Kidney epithelial cell (primary cell): ENCODE measurements around the gene WFDC2. TPM values are rescaled to one million over a fixed set of nuclear protein-coding genes. Genes with fewer than 3 reads are reported as not detected.

Experiments
- DNase-seq: peaks from one replicate; pipeline ENCODE4 v3.0.0-alpha.2; 2010; ENCODE audit warnings: low read depth
- H3K27me3 ChIP-seq: 2 replicates; pipeline ENCODE4 v1.6.0; 2011; ENCODE audit warnings: low read length; ENCODE audit not compliant: control insufficient read depth, insufficient read depth
- H3K36me3 ChIP-seq: 2 replicates; pipeline ENCODE4 v1.5.1; 2011; ENCODE audit warnings: low read length; ENCODE audit not compliant: control insufficient read depth, insufficient read depth
- H3K4me3 ChIP-seq: 2 replicates; pipeline ENCODE4 v1.5.1; 2011; ENCODE audit warnings: low read depth, mild to moderate bottlenecking, control low read depth, low read length
- total RNA-seq: library from RNA; depleted of rRNA; stranded (reverse); fragments of >200 nt; gene quantifications from 2 replicates; pipeline ENCODE4 v1.2.3, GENCODE V29; 2015
- TF ChIP-seq, protein P1 (sequence below): IDR thresholded peaks from 2 replicates; pipeline ENCODE4 v1.5.1; 2011; ENCODE audit warnings: mild to moderate bottlenecking, moderate library complexity, low read length, control low read depth, inconsistent platforms; ENCODE audit not compliant: insufficient read depth, poor library complexity, severe bottlenecking

WFDC2 gene
- total RNA-seq, 1 donor from 2014 or later, result 84.9 TPM

DNA sequence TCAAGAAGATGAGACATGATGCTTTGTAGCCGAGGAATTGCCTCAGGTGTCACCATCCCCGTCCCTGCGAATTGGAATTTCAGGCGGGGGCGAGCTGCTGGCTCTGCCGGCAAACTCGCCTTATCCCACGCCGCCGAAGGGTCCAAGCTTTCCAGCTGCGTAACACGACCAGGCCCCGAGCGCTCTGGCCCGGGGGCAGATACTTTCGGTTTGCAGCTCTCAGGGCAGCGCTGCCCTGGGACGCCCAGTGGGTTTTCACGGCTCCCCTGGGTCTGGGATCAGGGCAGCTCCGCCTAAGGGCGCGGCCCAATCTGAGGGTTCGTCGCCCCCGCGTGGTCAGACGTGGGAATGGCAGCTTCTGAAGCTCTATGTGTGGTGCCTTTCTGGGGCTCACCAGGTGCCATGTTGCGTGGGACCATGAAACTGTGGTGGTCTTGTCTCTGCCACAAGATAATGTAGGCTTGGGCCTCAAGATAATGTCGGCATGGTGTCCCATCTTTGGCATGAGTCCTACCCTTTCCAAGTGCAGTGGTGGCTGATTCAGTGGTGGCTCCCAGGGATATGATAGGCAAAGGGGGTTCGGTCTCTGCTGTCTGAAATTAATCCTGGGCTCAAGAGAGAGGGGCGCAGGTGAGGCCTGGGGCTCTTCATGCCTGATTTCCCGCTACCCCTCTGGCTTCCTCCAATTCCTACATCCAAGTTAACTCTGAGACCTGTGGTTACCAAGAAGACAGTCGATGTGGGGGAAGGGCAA lies 32.6 kb upstream of the WFDC2 start:
- Histone ChIP-seq H3K4me3 (peak overlapping the region; percentile 51), H3K36me3 (no peaks in the 10 kb centered on the region), H3K27me3 (no peaks in the 10 kb centered on the region)
- TF ChIP-seq, protein P1, sequence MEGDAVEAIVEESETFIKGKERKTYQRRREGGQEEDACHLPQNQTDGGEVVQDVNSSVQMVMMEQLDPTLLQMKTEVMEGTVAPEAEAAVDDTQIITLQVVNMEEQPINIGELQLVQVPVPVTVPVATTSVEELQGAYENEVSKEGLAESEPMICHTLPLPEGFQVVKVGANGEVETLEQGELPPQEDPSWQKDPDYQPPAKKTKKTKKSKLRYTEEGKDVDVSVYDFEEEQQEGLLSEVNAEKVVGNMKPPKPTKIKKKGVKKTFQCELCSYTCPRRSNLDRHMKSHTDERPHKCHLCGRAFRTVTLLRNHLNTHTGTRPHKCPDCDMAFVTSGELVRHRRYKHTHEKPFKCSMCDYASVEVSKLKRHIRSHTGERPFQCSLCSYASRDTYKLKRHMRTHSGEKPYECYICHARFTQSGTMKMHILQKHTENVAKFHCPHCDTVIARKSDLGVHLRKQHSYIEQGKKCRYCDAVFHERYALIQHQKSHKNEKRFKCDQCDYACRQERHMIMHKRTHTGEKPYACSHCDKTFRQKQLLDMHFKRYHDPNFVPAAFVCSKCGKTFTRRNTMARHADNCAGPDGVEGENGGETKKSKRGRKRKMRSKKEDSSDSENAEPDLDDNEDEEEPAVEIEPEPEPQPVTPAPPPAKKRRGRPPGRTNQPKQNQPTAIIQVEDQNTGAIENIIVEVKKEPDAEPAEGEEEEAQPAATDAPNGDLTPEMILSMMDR, result peak; percentile 93
- no peak for DNase-seq

DNA sequence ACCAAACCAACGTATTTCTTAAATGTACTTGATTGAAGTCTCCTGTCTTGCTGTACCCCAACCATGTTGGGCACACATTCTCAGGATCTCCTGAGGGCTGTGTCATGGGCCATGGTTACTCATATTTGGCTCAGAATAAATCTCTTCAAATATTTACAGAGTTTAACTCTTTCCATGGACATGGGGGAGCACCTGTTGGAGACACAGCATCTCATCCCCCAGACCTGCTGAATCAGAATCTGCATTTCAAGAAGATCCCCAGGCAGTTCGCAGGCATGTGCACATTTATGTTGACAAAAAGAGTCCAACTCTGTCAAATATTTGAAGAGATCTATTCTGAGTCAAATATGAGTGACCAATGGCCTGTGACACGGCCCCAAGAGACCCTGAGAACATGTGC lies 29.1 kb upstream of the WFDC2 start:
- TF ChIP-seq, protein P1, result no peak
- H3K27me3 ChIP-seq, result no peaks in the 10 kb centered on the region
- DNase-seq, result no peak
- H3K4me3 ChIP-seq, result no peak overlapping the region
- no peaks in the 10 kb centered on the region for H3K36me3 ChIP-seq

DNA sequence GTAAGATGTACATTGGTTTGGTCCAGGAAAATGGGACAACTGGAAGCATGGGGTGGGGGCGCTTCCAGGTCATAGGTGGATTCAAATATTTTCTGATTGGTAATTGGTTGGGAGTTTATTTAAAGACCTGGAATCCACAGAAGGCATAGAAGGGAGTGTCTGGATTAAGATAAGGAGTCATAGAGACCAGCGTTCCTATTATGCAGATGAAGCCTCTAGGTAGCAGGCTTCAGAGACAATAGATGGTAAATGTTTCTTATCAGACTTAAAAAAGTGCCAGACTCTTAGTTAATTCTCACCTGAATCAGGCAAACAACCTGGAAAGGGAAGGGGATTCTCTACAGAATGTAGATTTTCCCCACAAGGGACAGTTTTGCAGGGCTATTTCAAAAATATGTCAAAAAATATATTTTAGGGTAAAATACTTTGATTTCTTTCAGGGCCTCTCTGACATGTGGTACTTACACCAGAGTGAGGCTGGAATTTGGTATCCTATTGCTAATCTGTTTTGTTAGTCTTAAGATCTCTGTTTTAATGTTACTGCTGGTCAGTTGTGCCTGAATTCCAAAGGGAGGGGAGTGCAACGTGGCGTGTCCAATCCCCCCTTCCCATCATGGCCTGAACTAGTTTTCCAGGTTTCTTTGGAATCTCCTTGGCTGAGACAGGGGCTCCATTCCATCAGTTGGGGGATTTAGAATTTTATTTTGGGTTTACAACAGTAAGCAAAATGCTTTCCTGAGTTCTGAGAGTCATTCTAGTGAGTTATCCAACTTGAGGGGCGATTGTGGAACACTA lies 28.5 kb upstream of the WFDC2 start:
- no peaks in the 10 kb centered on the region for H3K27me3 ChIP-seq
- H3K36me3 ChIP-seq, result no peaks in the 10 kb centered on the region
- DNase-seq, result no peak
- no peak overlapping the region for H3K4me3 ChIP-seq
- TF ChIP-seq, protein P1, result no peak

DNA sequence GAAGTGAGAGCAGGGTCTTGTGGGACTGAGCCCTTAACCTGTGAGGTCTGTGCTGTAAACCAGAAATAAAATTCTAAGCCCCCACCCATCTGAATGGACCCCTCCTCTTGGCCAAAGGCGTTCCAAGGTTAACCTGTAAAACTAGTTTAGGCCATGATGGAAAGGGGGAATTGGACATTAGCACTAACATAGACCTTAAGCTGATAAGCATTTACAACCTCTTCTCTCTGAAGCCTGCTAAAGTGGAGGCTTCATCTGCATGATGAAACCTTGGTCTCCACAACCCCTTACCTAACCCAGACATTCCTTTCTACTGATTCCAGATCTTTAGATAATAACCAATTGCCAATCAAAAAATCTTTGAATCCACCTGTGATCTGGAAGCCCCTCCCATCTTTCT lies 27.8 kb upstream of the WFDC2 start:
- no peak for DNase-seq
- TF ChIP-seq, protein P1, result no peak
- Histone ChIP-seq H3K27me3 (no peaks in the 10 kb centered on the region), H3K4me3 (no peak overlapping the region), H3K36me3 (no peaks in the 10 kb centered on the region)

DNA sequence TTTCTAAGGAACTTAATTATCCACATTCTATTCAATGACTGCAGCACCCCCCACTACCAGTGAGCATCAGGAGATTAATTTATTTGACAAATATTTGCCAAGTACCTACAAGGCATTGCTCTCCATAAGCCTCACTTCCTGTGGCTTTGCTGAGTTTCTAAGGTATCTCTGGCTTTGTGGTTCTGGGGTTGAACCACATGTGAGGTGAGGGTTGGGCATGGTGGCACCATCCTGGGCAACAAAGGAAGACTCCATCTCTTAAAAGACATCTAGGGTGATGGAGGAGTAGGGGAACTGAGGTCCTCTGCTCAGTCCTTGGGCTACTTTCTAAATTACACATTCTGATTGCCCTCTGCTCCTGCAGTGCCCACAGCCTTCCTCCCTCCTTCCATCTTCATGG lies 25.5 kb upstream of the WFDC2 start:
- TF ChIP-seq, protein P1, result no peak
- Histone ChIP-seq H3K36me3 (no peaks in the 10 kb centered on the region), H3K4me3 (no peak overlapping the region), H3K27me3 (peaks cover 7% of the 10 kb centered on the region)
- no peak for DNase-seq
